Kidney epithelial cell (primary cell): ENCODE measurements around the gene ZNF804B. TPM values are rescaled to one million over a fixed set of nuclear protein-coding genes. Genes with fewer than 3 reads are reported as not detected.

ENCODE experiments used
- DNase-seq: peaks from one replicate; pipeline ENCODE4 v3.0.0-alpha.2; 2010; ENCODE audit warnings: low read depth
- H3K27me3 ChIP-seq: 2 replicates; pipeline ENCODE4 v1.6.0; 2011; ENCODE audit warnings: low read length; ENCODE audit not compliant: control insufficient read depth, insufficient read depth
- H3K36me3 ChIP-seq: 2 replicates; pipeline ENCODE4 v1.5.1; 2011; ENCODE audit warnings: low read length; ENCODE audit not compliant: control insufficient read depth, insufficient read depth
- H3K4me3 ChIP-seq: 2 replicates; pipeline ENCODE4 v1.5.1; 2011; ENCODE audit warnings: low read depth, mild to moderate bottlenecking, control low read depth, low read length
- CTCF ChIP-seq: IDR thresholded peaks from 2 replicates; pipeline ENCODE4 v1.5.1; 2011; ENCODE audit warnings: mild to moderate bottlenecking, moderate library complexity, low read length, control low read depth, inconsistent platforms; ENCODE audit not compliant: insufficient read depth, poor library complexity, severe bottlenecking
- total RNA-seq: library from RNA; depleted of rRNA; stranded (reverse); fragments of >200 nt; gene quantifications from 2 replicates; pipeline ENCODE4 v1.2.3, GENCODE V29; 2015

ZNF804B gene
- total RNA-seq, 1 donor from 2014 or later = not detected

GRCh38 chr7:88942815-88943501 is 183.5 kb downstream of the ZNF804B start:
- TF ChIP-seq CTCF = no peak
- no peak for DNase-seq
- H3K27me3 ChIP-seq = no peaks in the 10 kb centered on the region
- no peaks in the 10 kb centered on the region for H3K36me3 ChIP-seq
- H3K4me3 ChIP-seq = no peak overlapping the region

- H3K27me3 ChIP-seq = no peaks in the 10 kb centered on the region
- TF ChIP-seq CTCF = no peak
- no peak overlapping the region for H3K4me3 ChIP-seq
- no peak for DNase-seq
- H3K36me3 ChIP-seq = no peaks in the 10 kb centered on the region
These were observed 192.3 kb downstream of the ZNF804B start for GRCh38 chr7:88951826-88952225.

- Histone ChIP-seq H3K36me3 (no peaks in the 10 kb centered on the region), H3K27me3 (no peaks in the 10 kb centered on the region), H3K4me3 (no peak overlapping the region)
- no peak for TF ChIP-seq CTCF
- no peak for DNase-seq
These were observed 204.9 kb downstream of the ZNF804B start for GRCh38 chr7:88964418-88964817.

- Histone ChIP-seq H3K36me3 (no peaks in the 10 kb centered on the region), H3K27me3 (no peaks in the 10 kb centered on the region), H3K4me3 (no peak overlapping the region)
- DNase-seq = no peak
- TF ChIP-seq CTCF = no peak
These were observed 205.9 kb downstream of the ZNF804B start for GRCh38 chr7:88965371-88965770.

- H3K4me3 ChIP-seq = no peak overlapping the region
- no peak for DNase-seq
These were observed 207.9 kb downstream of the ZNF804B start for GRCh38 chr7:88967432-88967831.

More at GRCh38 chr7:88967432-88967831, 207.9 kb downstream of the ZNF804B start:
- H3K36me3 ChIP-seq = no peaks in the 10 kb centered on the region
- no peaks in the 10 kb centered on the region for H3K27me3 ChIP-seq
- TF ChIP-seq CTCF = no peak
